Measurements from ENCODE around the gene DNAJB7.

GRCh38 chr22:40823426-40823825 is 38.5 kb downstream of the DNAJB7 start:
- no peak for TF ChIP-seq CTCF (conservative IDR thresholded peaks at IDR 0.05 in 1 of 2, IDR thresholded peaks at IDR 0.05 in 1 of 2; ENCODE audit: extremely low read depth in 1 of 2, insufficient read depth in 1 of 2, low read depth in 1 of 2, low read length in 2 of 2)
- TF ChIP-seq EZH2 (IDR thresholded peaks at IDR 0.05; ENCODE audit: borderline replicate concordance, low read length), result no peak

Measured in mammary epithelial cell (primary cell).